Astrocyte (in vitro differentiated cells and primary cell): Measurements from ENCODE around the gene ZNF804B. TPM values are rescaled to one million over a fixed set of nuclear protein-coding genes. Genes with fewer than 3 reads are reported as not detected.

Experiments used
- DNase-seq: peaks from one replicate; pipeline ENCODE4 v3.0.0-alpha.2; 2010; ENCODE audit warnings: low read depth
- FAIRE-seq: peaks from 2 replicates; lab custom pipeline; 2011; peaks lifted over from hg19 to GRCh38; lab: Jason Lieb, UNC
- H2AFZ ChIP-seq: 2 replicates; pipeline ENCODE4 v1.6.0; 2012; ENCODE audit warnings: low read depth, low read length, inconsistent platforms
- H3K27ac ChIP-seq: 2 replicates; pipeline ENCODE4 v1.5.1; 2011; ENCODE audit warnings: low read depth, low read length, inconsistent platforms
- H3K27me3 ChIP-seq: 2 replicates; pipeline ENCODE4 v1.6.0; 2011; ENCODE audit warnings: low read length, inconsistent platforms; ENCODE audit not compliant: insufficient read depth
- H3K36me3 ChIP-seq: 2 replicates; pipeline ENCODE4 v1.5.1; 2011; ENCODE audit warnings: low read length, inconsistent platforms; ENCODE audit not compliant: insufficient read depth
- H3K4me1 ChIP-seq: 2 replicates; pipeline ENCODE4 v1.5.1; 2011; ENCODE audit warnings: low read length, inconsistent platforms; ENCODE audit not compliant: insufficient read depth
- H3K4me2 ChIP-seq: 2 replicates; pipeline ENCODE4 v1.6.0; 2012; ENCODE audit warnings: low read length, inconsistent platforms
- H3K4me3 ChIP-seq: 2 replicates; pipeline ENCODE4 v1.5.1; 2011; ENCODE audit warnings: low read depth, mild to moderate bottlenecking, low read length, inconsistent platforms; ENCODE audit not compliant: insufficient read depth
- H3K79me2 ChIP-seq: 2 replicates; pipeline ENCODE4 v1.6.0; 2012; ENCODE audit warnings: mild to moderate bottlenecking, low read length, inconsistent platforms; ENCODE audit not compliant: insufficient read depth
- H3K9ac ChIP-seq: 2 replicates; pipeline ENCODE4 v1.6.0; 2012; ENCODE audit warnings: mild to moderate bottlenecking, low read length, inconsistent platforms
- H3K9me3 ChIP-seq: 2 replicates; pipeline ENCODE4 v1.5.1; 2012; ENCODE audit warnings: low read depth, mild to moderate bottlenecking, low read length, inconsistent platforms; ENCODE audit not compliant: insufficient read depth
- H4K20me1 ChIP-seq: 2 replicates; pipeline ENCODE4 v1.6.0; 2012; ENCODE audit warnings: low read length, inconsistent platforms; ENCODE audit not compliant: insufficient read depth
- H3K27ac Mint-ChIP-seq: one replicate; pipeline ENCODE4 v1.8.0; 2021; ENCODE audit warnings: mild to moderate bottlenecking, mixed read lengths; ENCODE audit not compliant: unreplicated experiment
- H3K27me3 Mint-ChIP-seq: one replicate; pipeline ENCODE4 v1.8.0; 2021; ENCODE audit warnings: low read depth, mixed read lengths; ENCODE audit not compliant: unreplicated experiment
- H3K36me3 Mint-ChIP-seq: one replicate; pipeline ENCODE4 v1.8.0; 2021; ENCODE audit warnings: low read depth, mixed read lengths; ENCODE audit not compliant: unreplicated experiment
- H3K4me1 Mint-ChIP-seq: one replicate; pipeline ENCODE4 v1.8.0; 2021; ENCODE audit warnings: low read depth, mixed read lengths; ENCODE audit not compliant: unreplicated experiment
- H3K4me3 Mint-ChIP-seq: one replicate; pipeline ENCODE4 v1.8.0; 2021; ENCODE audit warnings: mild to moderate bottlenecking, moderate library complexity, mixed read lengths; ENCODE audit not compliant: unreplicated experiment
- H3K9me3 Mint-ChIP-seq: one replicate; pipeline ENCODE4 v1.8.0; 2021; ENCODE audit warnings: mild to moderate bottlenecking, mixed read lengths; ENCODE audit not compliant: unreplicated experiment
- CTCF ChIP-seq: IDR thresholded peaks from 2 replicates; pipeline ENCODE4 v1.5.1; 2011; ENCODE audit warnings: low read depth, mild to moderate bottlenecking, inconsistent platforms, low read length, moderate library complexity; ENCODE audit not compliant: insufficient read depth
- EZH2 ChIP-seq: IDR thresholded peaks from 2 replicates; pipeline ENCODE4 v1.6.1; 2012; ENCODE audit warnings: mild to moderate bottlenecking, low read length, inconsistent platforms; ENCODE audit not compliant: insufficient read depth
- total RNA-seq: library from RNA; stranded (reverse); gene quantifications from 2 replicates; pipeline ENCODE4 v1.2.1, GENCODE V29; 2021

Gene ZNF804B
- total RNA-seq, 1 donor from 2014 or later = not detected

GRCh38 chr7:89072081-89072480, 312.6 kb downstream of the ZNF804B start:
- Mint-ChIP-seq H3K9me3 (no peaks in the 10 kb centered on the region), H3K4me3 (no peak overlapping the region), H3K36me3 (no peaks in the 10 kb centered on the region), H3K27me3 (no peaks in the 10 kb centered on the region), H3K27ac (peak overlapping the region; percentile 2), H3K4me1 (peaks cover 5% of the 10 kb centered on the region)
- TF ChIP-seq EZH2 (no peak), CTCF (no peak)
- peak; percentile 0 for DNase-seq
- H3K27me3 ChIP-seq = no peaks in the 10 kb centered on the region
- H2AFZ ChIP-seq = no peak overlapping the region
- H3K4me3 ChIP-seq = no peak overlapping the region
- H3K9me3 ChIP-seq = no peaks in the 10 kb centered on the region
- no peak overlapping the region for H3K9ac ChIP-seq
- no peaks in the 10 kb centered on the region for H3K4me1 ChIP-seq
- H3K36me3 ChIP-seq = no peaks in the 10 kb centered on the region
- H3K79me2 ChIP-seq = no peaks in the 10 kb centered on the region
- H4K20me1 ChIP-seq = no peaks in the 10 kb centered on the region
- no peak for FAIRE-seq
- H3K27ac ChIP-seq = no peak overlapping the region
- H3K4me2 ChIP-seq = no peak overlapping the region

- no peak overlapping the region for H3K27ac Mint-ChIP-seq
- no peak for DNase-seq
Observed at GRCh38 chr7:89073776-89074175, 314.3 kb downstream of the ZNF804B start.

More at GRCh38 chr7:89073776-89074175, 314.3 kb downstream of the ZNF804B start:
- no peaks in the 10 kb centered on the region for H4K20me1 ChIP-seq
- no peaks in the 10 kb centered on the region for H3K36me3 ChIP-seq
- no peaks in the 10 kb centered on the region for H3K79me2 ChIP-seq
- H3K4me3 Mint-ChIP-seq = no peak overlapping the region
- H3K9ac ChIP-seq = no peak overlapping the region
- no peaks in the 10 kb centered on the region for H3K9me3 Mint-ChIP-seq
- H3K4me1 ChIP-seq = no peaks in the 10 kb centered on the region
- H3K36me3 Mint-ChIP-seq = no peaks in the 10 kb centered on the region
- no peak overlapping the region for H3K4me2 ChIP-seq
- no peak for TF ChIP-seq CTCF
- TF ChIP-seq EZH2 = no peak
- no peak overlapping the region for H3K4me3 ChIP-seq
- no peak overlapping the region for H2AFZ ChIP-seq
- H3K27ac ChIP-seq = no peak overlapping the region
- no peaks in the 10 kb centered on the region for H3K27me3 ChIP-seq
- H3K9me3 ChIP-seq = no peaks in the 10 kb centered on the region
- no peaks in the 10 kb centered on the region for H3K27me3 Mint-ChIP-seq
- H3K4me1 Mint-ChIP-seq = peaks cover 5% of the 10 kb centered on the region
- FAIRE-seq = no peak
